GM10847 (cell line): Measurements from ENCODE around the gene UNC5A.

Experiments
- POLR2A ChIP-seq: IDR thresholded peaks from 2 replicates; pipeline ENCODE4 v1.6.1; 2011; ENCODE audit not compliant: insufficient read length; ENCODE audit errors: extremely low read depth

UNC5A gene

GRCh38 chr5:176810081-176810597, at the start of gene UNC5A:
Gene UNC5A (plus strand): TSS chr5:176810559. CDS start chr5:176810751, 192 bp downstream.
- TF ChIP-seq POLR2A, result no peak

GRCh38 chr5:176761755-176762154, 48.6 kb upstream of the UNC5A start:
- TF ChIP-seq POLR2A, result no peak

GRCh38 chr5:176762489-176762888, 47.9 kb upstream of the UNC5A start:
- no peak for TF ChIP-seq POLR2A

- no peak for TF ChIP-seq POLR2A
These were observed 44.7 kb upstream of the UNC5A start for GRCh38 chr5:176765687-176766086.

- no peak for TF ChIP-seq POLR2A
These were observed 42.0 kb upstream of the UNC5A start for GRCh38 chr5:176768174-176768970.

GRCh38 chr5:176769911-176770310, 40.4 kb upstream of the UNC5A start:
- TF ChIP-seq POLR2A, result no peak

- no peak for TF ChIP-seq POLR2A
These were observed 39.9 kb upstream of the UNC5A start for GRCh38 chr5:176770431-176770830.

GRCh38 chr5:176771102-176771845, 39.1 kb upstream of the UNC5A start:
- TF ChIP-seq POLR2A, result no peak

GRCh38 chr5:176772271-176773210, 37.8 kb upstream of the UNC5A start:
- no peak for TF ChIP-seq POLR2A

- TF ChIP-seq POLR2A, result no peak
These were observed 36.8 kb upstream of the UNC5A start for GRCh38 chr5:176773408-176774035.

GRCh38 chr5:176774216-176775171, 35.9 kb upstream of the UNC5A start:
- no peak for TF ChIP-seq POLR2A

- no peak for TF ChIP-seq POLR2A
These were observed 35.0 kb upstream of the UNC5A start for GRCh38 chr5:176775409-176775808.

- no peak for TF ChIP-seq POLR2A
These were observed 34.1 kb upstream of the UNC5A start for GRCh38 chr5:176776141-176776865.

GRCh38 chr5:176776916-176777315, 33.4 kb upstream of the UNC5A start:
- TF ChIP-seq POLR2A, result no peak
